Right renal pelvis (tissue), 4 donors: ENCODE measurements around the gene CIT. TPM values are rescaled to one million over a fixed set of nuclear protein-coding genes. Genes with fewer than 3 reads are reported as not detected.

Source experiments
- DNase-seq, 4 donors: peaks; one replicate each; pipeline ENCODE4 v3.0.0-alpha.2; 2013; ENCODE audit warnings: low read depth in 4 of 4, low spot score in 3 of 4, missing footprints in 1 of 4
- polyA plus RNA-seq, 4 donors: library from polyadenylated mRNA; unstranded; fragments of 120-200 nt; gene quantifications; one replicate each; pipeline ENCODE4 v1.2.1, GENCODE V29; 2013; ENCODE audit not compliant: insufficient read length in 4 of 4

CIT gene
- polyA plus RNA-seq, 4 donors, result 15.2 to 16.3 (median 16.1) TPM

- no peak for DNase-seq
Measured at GRCh38 chr12:119705182-119705581, 171.9 kb downstream of the CIT start.

GRCh38 chr12:119704065-119704747 is 172.9 kb downstream of the CIT start:
- DNase-seq, result no peak

- no peak for DNase-seq
Measured at GRCh38 chr12:119700078-119700477, 177.0 kb downstream of the CIT start.

- DNase-seq, result no peak
Measured at GRCh38 chr12:119699199-119699760, 177.8 kb downstream of the CIT start.

- no peak for DNase-seq
Measured at GRCh38 chr12:119696943-119697342, 180.2 kb downstream of the CIT start.

GRCh38 chr12:119695034-119695433 is 182.1 kb downstream of the CIT start:
- no peak for DNase-seq

- no peak for DNase-seq
Measured at GRCh38 chr12:119694111-119694510, 183.0 kb downstream of the CIT start.

- DNase-seq, result no peak
Measured at GRCh38 chr12:119693511-119693910, 183.6 kb downstream of the CIT start.

- DNase-seq, result no peak
Measured at GRCh38 chr12:119692997-119693396, 184.1 kb downstream of the CIT start.

GRCh38 chr12:119692410-119692809 is 184.7 kb downstream of the CIT start:
- DNase-seq, result no peak

GRCh38 chr12:119691202-119691810 is 185.8 kb downstream of the CIT start:
- no peak for DNase-seq

- DNase-seq, result no peak
Measured at GRCh38 chr12:119689935-119690500, 187.1 kb downstream of the CIT start.

- DNase-seq, result no peak
Measured at GRCh38 chr12:119687879-119688278, 189.2 kb downstream of the CIT start.

GRCh38 chr12:119687406-119687805 is 189.7 kb downstream of the CIT start:
- DNase-seq, result no peak

- DNase-seq, result no peak
Measured at GRCh38 chr12:119686776-119687175, 190.3 kb downstream of the CIT start.

GRCh38 chr12:119686355-119686754 is 190.8 kb downstream of the CIT start:
- DNase-seq, result no peak

GRCh38 chr12:119685375-119685774 is 191.7 kb downstream of the CIT start:
- no peak for DNase-seq

GRCh38 chr12:119684711-119685369 is 192.3 kb downstream of the CIT start:
- DNase-seq, result no peak

GRCh38 chr12:119683816-119684215 is 193.3 kb downstream of the CIT start:
- DNase-seq, result no peak

- no peak for DNase-seq
Measured at GRCh38 chr12:119683413-119683812, 193.7 kb downstream of the CIT start.

- no peak for DNase-seq
Measured at GRCh38 chr12:119682639-119683252, 194.4 kb downstream of the CIT start.
